NT2/D1 (cell line): ENCODE data around the gene CHRND.

ENCODE experiments used
- DNase-seq: peaks from one replicate; pipeline ENCODE4 v3.0.0-alpha.2; 2011; ENCODE audit warnings: low read depth, low spot score
- H3K27me3 ChIP-seq: 2 replicates; pipeline ENCODE4 v1.6.0; 2011; ENCODE audit warnings: mild to moderate bottlenecking; ENCODE audit not compliant: insufficient read length, insufficient read depth
- H3K36me3 ChIP-seq: 2 replicates; pipeline ENCODE4 v1.6.1; 2011; ENCODE audit warnings: mild to moderate bottlenecking, low read length, mixed read lengths; ENCODE audit not compliant: insufficient read depth, insufficient read length
- H3K4me1 ChIP-seq: 2 replicates; pipeline ENCODE4 v1.5.1; 2011; ENCODE audit not compliant: insufficient read depth, insufficient read length
- H3K4me3 ChIP-seq: 2 replicates; pipeline ENCODE4 v1.5.1; 2011; ENCODE audit warnings: low read depth; ENCODE audit not compliant: insufficient read length
- H3K9ac ChIP-seq: 2 replicates; pipeline ENCODE4 v1.6.0; 2011; ENCODE audit warnings: low read depth; ENCODE audit not compliant: insufficient read length
- H3K9me3 ChIP-seq: 2 replicates; pipeline ENCODE4 v1.5.1; 2011; ENCODE audit warnings: mild to moderate bottlenecking, low read length; ENCODE audit not compliant: insufficient read depth
- SUZ12 ChIP-seq: IDR thresholded peaks from 2 replicates; pipeline ENCODE4 v1.6.1; 2011; ENCODE audit not compliant: insufficient read length, insufficient read depth; ENCODE audit errors: extremely low read depth
- YY1 ChIP-seq: IDR thresholded peaks from 2 replicates; pipeline ENCODE4 v1.6.1; 2011; ENCODE audit not compliant: insufficient read length, insufficient read depth
- ZNF274 ChIP-seq: IDR thresholded peaks from 2 replicates; pipeline ENCODE4 v1.6.1; 2011; ENCODE audit warnings: mild to moderate bottlenecking, low read depth, low read length

Gene CHRND

GRCh38 chr2:232543928-232544631 lies 18.1 kb downstream of the CHRND start:
- Histone ChIP-seq H3K36me3 (peaks cover 41% of the 10 kb centered on the region), H3K4me1 (peaks cover 11% of the 10 kb centered on the region), H3K9ac (no peak overlapping the region), H3K4me3 (no peak overlapping the region), H3K9me3 (peaks cover 7% of the 10 kb centered on the region; the same call in 1 of the 2 replicates), H3K27me3 (no peaks in the 10 kb centered on the region)
- no peak for DNase-seq
- TF ChIP-seq SUZ12 (no peak), YY1 (no peak), ZNF274 (no peak)

GRCh38 chr2:232544674-232545073 lies 18.7 kb downstream of the CHRND start:
- peaks cover 7% of the 10 kb centered on the region; the same call in 1 of the 2 replicates for H3K9me3 ChIP-seq
- H3K4me1 ChIP-seq: peaks cover 8% of the 10 kb centered on the region
- no peaks in the 10 kb centered on the region for H3K27me3 ChIP-seq
- H3K9ac ChIP-seq: no peak overlapping the region
- H3K4me3 ChIP-seq: no peak overlapping the region
- H3K36me3 ChIP-seq: peaks cover 41% of the 10 kb centered on the region
- TF ChIP-seq ZNF274: no peak
- no peak for TF ChIP-seq SUZ12
- no peak for TF ChIP-seq YY1
- DNase-seq: no peak

- TF ChIP-seq SUZ12 (no peak), ZNF274 (no peak), YY1 (no peak)
- Histone ChIP-seq H3K9ac (no peak overlapping the region), H3K9me3 (peaks cover 7% of the 10 kb centered on the region; the same call in 1 of the 2 replicates), H3K4me1 (no peaks in the 10 kb centered on the region), H3K4me3 (no peak overlapping the region), H3K36me3 (peaks cover 41% of the 10 kb centered on the region), H3K27me3 (no peaks in the 10 kb centered on the region)
- no peak for DNase-seq
Observed at GRCh38 chr2:232545511-232546375, 19.8 kb downstream of the CHRND start.

GRCh38 chr2:232547991-232548390 lies 22.0 kb downstream of the CHRND start:
- no peak for DNase-seq
- Histone ChIP-seq H3K4me1 (peaks cover 2% of the 10 kb centered on the region), H3K27me3 (no peaks in the 10 kb centered on the region), H3K36me3 (peaks cover 57% of the 10 kb centered on the region), H3K9me3 (peaks cover 7% of the 10 kb centered on the region; the same call in 1 of the 2 replicates), H3K9ac (no peak overlapping the region), H3K4me3 (no peak overlapping the region)
- TF ChIP-seq YY1: no peak
- no peak for TF ChIP-seq ZNF274
- TF ChIP-seq SUZ12: no peak

GRCh38 chr2:232549655-232550353 lies 23.8 kb downstream of the CHRND start:
- peak overlapping the region; percentile 96 for H3K4me3 ChIP-seq
- DNase-seq: no peak
- H3K9me3 ChIP-seq: peaks cover 7% of the 10 kb centered on the region; the same call in 1 of the 2 replicates
- H3K36me3 ChIP-seq: peaks cover 57% of the 10 kb centered on the region
- H3K27me3 ChIP-seq: no peaks in the 10 kb centered on the region
- TF ChIP-seq ZNF274: no peak
- TF ChIP-seq YY1: no peak
- TF ChIP-seq SUZ12: no peak
- H3K4me1 ChIP-seq: peaks cover 2% of the 10 kb centered on the region
- H3K9ac ChIP-seq: peak overlapping the region; percentile 97

- peak within 1 kb of the TSS; percentile 97 for H3K9ac ChIP-seq
- TF ChIP-seq SUZ12 (no peak), YY1 (peak; percentile 9), ZNF274 (no peak)
- H3K4me3 ChIP-seq: peak within 1 kb of the TSS; percentile 96
- peaks cover 61% of the 10 kb centered on the region for H3K36me3 ChIP-seq
- peaks cover 7% of the 10 kb centered on the region; the same call in 1 of the 2 replicates for H3K9me3 ChIP-seq
- no peaks in the 10 kb centered on the region for H3K27me3 ChIP-seq
- peak; percentile 93 for DNase-seq
- peaks cover 2% of the 10 kb centered on the region for H3K4me1 ChIP-seq
Observed at GRCh38 chr2:232550354-232551249, 24.6 kb downstream of the CHRND start, which contains the start of the genes EIF4E2 and TIGD1. Gene EIF4E2, plus strand, starts transcription at chr2:232550689. Its CDS starts 36 bp downstream, at chr2:232550725. Gene TIGD1, minus strand, starts transcription at chr2:232550557. Its CDS starts 675 bp downstream, at chr2:232549882.
